Heart right ventricle (tissue), 16 donors: ENCODE measurements around the gene SARM1. TPM values are rescaled to one million over a fixed set of nuclear protein-coding genes. Genes with fewer than 3 reads are reported as not detected.

ENCODE experiments used
- ATAC-seq, 8 donors: fragments of 200-7000 bp; cut with Tn5 transposase; one replicate each; pipeline ENCODE4 v1.9.1; 2020; ENCODE audit warnings: mild to moderate bottlenecking in 8 of 8, moderate library complexity in 8 of 8, moderate number of reproducible peaks in 1 of 8
- DNase-seq, 2 donors: peaks; one replicate each; pipeline ENCODE4 v3.0.0-alpha.2; 2020
- H3K27ac ChIP-seq, 10 donors: fragments of 200-600 bp; sonication (generic) in 2 of 10; one replicate each; pipeline versions ENCODE4 v1.5.0 to v1.8.0; 2020 to 2022; ENCODE audit warnings: mild to moderate bottlenecking in 3 of 10
- H3K27me3 ChIP-seq, 7 donors: fragments of 200-600 bp; one replicate each; pipeline ENCODE4 v1.8.0; 2021 to 2022; ENCODE audit warnings: mild to moderate bottlenecking in 2 of 7
- H3K36me3 ChIP-seq, 9 donors: fragments of 200-600 bp; sonication (generic) in 1 of 9; one replicate each; pipeline versions ENCODE4 v1.5.0 to v1.8.0; 2020 to 2022; ENCODE audit warnings: mild to moderate bottlenecking in 2 of 9
- H3K4me1 ChIP-seq, 9 donors: fragments of 200-600 bp; sonication (generic) in 1 of 9; one replicate each; pipeline versions ENCODE4 v1.5.0 to v1.8.0; 2020 to 2022; ENCODE audit warnings: mild to moderate bottlenecking in 4 of 9
- H3K4me3 ChIP-seq, 10 donors: fragments of 200-600 bp; sonication (generic) in 2 of 10; one replicate each; pipeline versions ENCODE4 v1.5.0 to v1.8.0; 2020 to 2022; ENCODE audit warnings: mild to moderate bottlenecking in 7 of 10, moderate library complexity in 2 of 10
- H3K9me3 ChIP-seq, 11 donors: fragments of 200-600 bp in 10 of 11; sonication (generic) in 2 of 11; one replicate each; pipeline versions ENCODE4 v1.5.0 to v1.8.0; 2013 to 2022; ENCODE audit warnings: mild to moderate bottlenecking in 2 of 11, control low read depth in 1 of 11, moderate library complexity in 1 of 11
- WGBS, 2 donors: extraction: QIAGEN DNeasy Blood & Tissue Kit; methylation state at CpG; one replicate each; pipeline ENCODE4 v1.1.7; 2013; ENCODE audit warnings: inconsistent platforms in 1 of 2; 5-methylcytosine and 5-hydroxymethylcytosine counted together
- intact Hi-C, 10 donors: fragments of 100-400 bp; cut with DNase I; formaldehyde crosslinking; loops; one replicate each; pipeline versions ENCODE4 v1.11.1 to v1.14.2; 2022
- polyA plus RNA-seq, 2 donors: library from polyadenylated mRNA; stranded (reverse); fragments of 200-250 nt; gene quantifications; one replicate each; pipeline ENCODE4 v1.2.3, GENCODE V29; 2013
- total RNA-seq, 10 donors: library from RNA; stranded (reverse); fragmentation: NEBNext Ultra II Directional in 3 of 10; extraction: Animal tissue kit (Norgen Biotek cat#: 25700) in 3 of 10; gene quantifications; one replicate each; pipeline versions ENCODE4 v1.2.1 to v1.2.4, GENCODE V29; 2021 to 2023
- TF ChIP-seq, protein P1 (sequence below), 9 donors: fragments of 200-600 bp; sonication (generic) in 2 of 9; IDR thresholded peaks; one replicate each; pipeline versions ENCODE4 v1.5.0 to v1.8.0; 2021 to 2022; ENCODE audit warnings: antibody characterized with exemption in 9 of 9, mild to moderate bottlenecking in 5 of 9, moderate library complexity in 1 of 9
- donor health status: Arrhythmogenic right ventricular cardiomyopathy.
- donor health status: ischemic (EF 13 %, LVEDD 7.1; RV severe dilation, severe dysfunction).
- donor health status: healthy with polysubstance abuse.
- donor health status: DM: no; HTN: yes; CAD: no.
- donor health status: DM: no; HTN: no; CAD: no.
- donor health status: ischemic (EF 25% LVEDD 6.9; RV normal size, moderate dysfunction).
- donor health status: ischemic (EF 25% LVEDD 5.7; RV mildly dilated, moderate dysfunction).
- donor health status: healthy.
- donor health status: DM: yes; HTN: yes; CAD: no.
- donor health status: Ischemic cardiomyopathy.
- donor health status: ischemic (EF 35%, LVEDD 5.7; RV mildly dilated, moderate dysfunction).
- donor health status: nonischemic (EF 11% LVEDD 7.7; RV severe dilation, severe dysfunction).
- donor health status: DM: yes; HTN: yes; CAD: no.
- donor health status: PGD.
- donor health status: ischemic (EF 29% LVEDD 5.4; RV normal size, mild dysfunction).
- donor health status: nonischemic (EF 23%, LVEDD 6.1; RV moderate dilation, normal function).

SARM1 gene
- total and polyA plus RNA-seq, 12 donors = 4.4 to 10.5 (median 8.0) TPM

DNA sequence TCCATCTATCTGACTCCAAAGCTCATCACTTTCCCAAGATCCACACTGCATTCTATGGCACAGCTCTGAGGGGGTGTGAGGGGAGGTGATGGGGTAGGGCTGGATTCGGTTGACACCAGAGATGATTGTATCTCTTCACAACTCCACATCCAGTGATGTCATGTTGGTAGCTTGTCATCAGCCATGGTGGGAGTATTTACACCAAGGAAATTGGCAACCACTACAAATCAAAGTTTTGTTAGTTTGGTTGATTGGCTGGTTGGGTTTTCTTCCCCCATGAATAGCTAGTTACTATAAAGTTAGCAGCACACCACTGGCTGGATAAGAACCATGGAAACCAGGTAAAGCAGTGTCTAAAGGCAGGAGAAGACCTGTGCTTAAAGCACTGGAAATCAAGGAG lies 19.5 kb downstream of the SARM1 start:
- no peaks in the 10 kb centered on the region for H3K27me3 ChIP-seq
- H3K4me1 ChIP-seq = peaks cover 0 to 3% (median 0%) of the 10 kb centered on the region in 9 donors
- peaks cover 0 to 92% (median 25%) of the 10 kb centered on the region in 9 donors for H3K36me3 ChIP-seq
- no peak overlapping the region for H3K4me3 ChIP-seq
- WGBS, 2 donors = 77 to 88% methylated on average over 1 of the region's 1 CpG
- H3K27ac ChIP-seq = no peak overlapping the region
- no peak for ATAC-seq
- H3K9me3 ChIP-seq = no peaks in the 10 kb centered on the region
- intact Hi-C loops = no loop called here
- DNase-seq = no peak
- TF ChIP-seq, protein P1, sequence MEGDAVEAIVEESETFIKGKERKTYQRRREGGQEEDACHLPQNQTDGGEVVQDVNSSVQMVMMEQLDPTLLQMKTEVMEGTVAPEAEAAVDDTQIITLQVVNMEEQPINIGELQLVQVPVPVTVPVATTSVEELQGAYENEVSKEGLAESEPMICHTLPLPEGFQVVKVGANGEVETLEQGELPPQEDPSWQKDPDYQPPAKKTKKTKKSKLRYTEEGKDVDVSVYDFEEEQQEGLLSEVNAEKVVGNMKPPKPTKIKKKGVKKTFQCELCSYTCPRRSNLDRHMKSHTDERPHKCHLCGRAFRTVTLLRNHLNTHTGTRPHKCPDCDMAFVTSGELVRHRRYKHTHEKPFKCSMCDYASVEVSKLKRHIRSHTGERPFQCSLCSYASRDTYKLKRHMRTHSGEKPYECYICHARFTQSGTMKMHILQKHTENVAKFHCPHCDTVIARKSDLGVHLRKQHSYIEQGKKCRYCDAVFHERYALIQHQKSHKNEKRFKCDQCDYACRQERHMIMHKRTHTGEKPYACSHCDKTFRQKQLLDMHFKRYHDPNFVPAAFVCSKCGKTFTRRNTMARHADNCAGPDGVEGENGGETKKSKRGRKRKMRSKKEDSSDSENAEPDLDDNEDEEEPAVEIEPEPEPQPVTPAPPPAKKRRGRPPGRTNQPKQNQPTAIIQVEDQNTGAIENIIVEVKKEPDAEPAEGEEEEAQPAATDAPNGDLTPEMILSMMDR (IDR thresholded peaks at IDR 0.05) = no peak

DNA sequence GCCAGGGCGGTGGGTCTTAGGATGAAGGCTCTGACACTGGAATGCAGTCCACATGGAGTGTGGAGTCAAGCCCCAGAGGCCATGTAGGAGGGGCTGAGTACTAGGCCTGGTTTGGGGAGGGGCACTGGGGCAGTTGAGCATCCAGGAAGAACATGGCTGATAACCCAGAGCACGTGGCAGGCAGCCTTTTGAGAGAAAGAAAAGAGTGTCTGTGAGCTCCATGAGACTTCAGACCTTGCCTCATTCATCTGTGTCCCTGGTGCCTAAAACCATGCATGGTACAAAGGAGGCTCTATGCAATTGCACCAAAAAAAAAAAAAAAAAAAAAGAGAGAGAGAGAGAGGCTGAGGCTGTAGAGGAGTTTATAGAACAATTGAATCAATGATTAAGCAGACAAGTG lies 19.9 kb downstream of the SARM1 start:
- Histone ChIP-seq H3K9me3 (no peaks in the 10 kb centered on the region), H3K4me1 (peaks cover 0 to 4% (median 0%) of the 10 kb centered on the region in 9 donors), H3K27me3 (no peaks in the 10 kb centered on the region), H3K27ac (no peak overlapping the region), H3K36me3 (peaks cover 0 to 96% (median 25%) of the 10 kb centered on the region in 9 donors), H3K4me3 (no peak overlapping the region)
- ATAC-seq = no peak
- intact Hi-C loops = no loop called here
- DNase-seq = no peak
- 63 to 68% methylated on average over 2 of the region's 2 CpGs for WGBS, 2 donors
- TF ChIP-seq, protein P1 (IDR thresholded peaks at IDR 0.05) = no peak

DNA sequence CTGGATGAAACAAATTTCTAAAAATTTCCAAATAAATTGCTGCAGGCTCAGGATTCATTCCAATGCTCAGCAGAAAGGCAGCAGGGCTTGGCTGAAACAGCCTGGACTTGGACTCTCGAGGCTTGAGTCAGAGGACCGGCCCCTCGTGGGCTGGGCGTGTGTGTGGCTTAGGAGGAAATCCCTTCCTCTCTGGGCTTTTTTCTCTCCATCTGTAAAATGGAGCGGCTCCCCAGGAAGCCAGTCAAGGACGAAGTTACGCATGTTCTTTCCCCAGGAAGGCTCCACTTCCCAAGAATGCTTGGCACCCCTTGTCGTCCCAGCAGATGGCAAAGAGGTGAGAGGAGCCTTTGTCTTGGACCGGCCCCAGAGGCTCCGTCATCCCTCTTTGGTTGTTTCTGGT lies 21.0 kb downstream of the SARM1 start:
- no peak overlapping the region for H3K4me3 ChIP-seq
- H3K27ac ChIP-seq = no peak overlapping the region
- intact Hi-C loops = no loop called here
- WGBS, 2 donors = 70 to 75% methylated on average over 10 of the region's 10 CpGs
- H3K27me3 ChIP-seq = no peaks in the 10 kb centered on the region
- no peak for DNase-seq
- peaks cover 0 to 98% (median 25%) of the 10 kb centered on the region in 9 donors for H3K36me3 ChIP-seq
- no peak for ATAC-seq
- TF ChIP-seq, protein P1 (IDR thresholded peaks at IDR 0.05) = no peak
- no peaks in the 10 kb centered on the region for H3K9me3 ChIP-seq
- peaks cover 0 to 4% (median 0%) of the 10 kb centered on the region in 9 donors for H3K4me1 ChIP-seq

DNA sequence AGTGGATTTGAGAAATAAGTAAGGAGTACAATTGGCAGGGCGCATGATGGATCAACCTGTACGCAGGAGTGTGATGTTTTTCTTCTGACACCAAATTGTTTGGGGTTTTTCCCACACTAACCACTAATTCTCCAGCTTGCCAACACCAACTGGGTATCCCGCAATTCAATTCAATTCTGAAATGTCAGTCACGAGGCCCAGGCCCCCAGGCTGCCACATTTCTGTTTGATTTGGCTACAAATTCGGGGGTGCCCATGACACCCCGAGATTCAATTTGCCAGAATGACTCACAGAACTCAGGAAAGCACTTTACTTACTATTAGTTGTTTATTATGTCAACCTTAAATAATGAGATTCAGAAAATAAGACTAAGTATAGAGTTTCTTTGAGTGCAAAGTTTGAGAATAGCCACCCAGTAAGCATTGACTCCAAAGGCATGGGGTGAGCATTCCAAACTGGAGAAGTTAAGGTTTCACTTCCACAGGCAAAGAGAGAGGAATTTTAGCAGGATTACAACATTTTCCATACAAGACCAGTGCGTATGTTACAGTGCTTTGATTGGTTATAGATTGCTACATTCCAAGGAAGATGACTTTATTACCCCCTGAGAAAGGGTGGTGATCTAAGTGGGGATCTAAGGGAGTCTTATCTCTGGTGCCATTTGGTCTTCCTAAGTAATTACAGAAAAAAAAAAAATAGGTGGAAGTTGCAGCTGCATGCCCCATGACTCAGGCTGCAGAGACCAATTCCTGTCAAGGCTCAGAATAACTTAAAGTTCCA lies 23.0 kb downstream of the SARM1 start:
- Histone ChIP-seq H3K27ac (no peak overlapping the region), H3K9me3 (no peaks in the 10 kb centered on the region), H3K4me1 (peaks cover 0 to 24% (median 6%) of the 10 kb centered on the region in 9 donors), H3K36me3 (peaks cover 0 to 87% (median 17%) of the 10 kb centered on the region in 9 donors), H3K27me3 (no peaks in the 10 kb centered on the region), H3K4me3 (no peak overlapping the region)
- intact Hi-C loops = loop anchor here in 1 of 10 donors (1.0 kb wide), 1 partner anchor 45 kb away; no protein-coding TSS in a partner anchor
- TF ChIP-seq, protein P1 (IDR thresholded peaks at IDR 0.05) = no peak
- no peak for DNase-seq
- WGBS, 2 donors = 82 to 91% methylated on average over 7 of the region's 7 CpGs
- no peak for ATAC-seq
